PC-9 (cell line): ENCODE measurements around the gene NDST1.

Experiments
- EZH2 ChIP-seq: fragments of 200-600 bp; sonication (generic); IDR thresholded peaks from 2 replicates; pipeline ENCODE4 v1.8.0; 2017; ENCODE audit warnings: antibody characterized with exemption, low read depth
- TF ChIP-seq, protein P1 (sequence below): fragments of 200-600 bp; sonication (generic); conservative IDR thresholded peaks from 2 replicates; pipeline ENCODE4 v1.6.1; 2017; ENCODE audit warnings: mixed run types, antibody characterized with exemption, mild to moderate bottlenecking, moderate library complexity

DNA sequence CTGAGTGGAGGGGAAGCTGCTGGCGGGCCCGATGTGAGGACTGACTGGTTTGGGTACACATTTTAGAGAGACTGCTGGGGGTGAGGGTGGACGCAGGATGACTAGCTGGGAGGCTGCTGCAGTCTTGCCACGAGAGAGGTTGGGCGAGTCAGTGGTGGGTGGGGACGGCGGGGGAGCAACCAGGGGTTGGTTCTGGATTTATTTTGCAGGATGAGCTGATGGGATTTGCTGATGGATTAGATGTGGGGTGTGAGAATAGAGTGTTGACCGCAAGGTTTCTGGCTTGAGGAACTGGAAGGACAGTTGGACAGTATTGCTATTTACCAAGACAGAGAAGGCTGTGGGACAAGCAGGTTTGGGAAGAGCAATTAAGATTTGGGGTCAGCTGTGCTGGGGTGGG, 5.8 kb upstream of the NDST1 start:
- TF ChIP-seq, protein P1, sequence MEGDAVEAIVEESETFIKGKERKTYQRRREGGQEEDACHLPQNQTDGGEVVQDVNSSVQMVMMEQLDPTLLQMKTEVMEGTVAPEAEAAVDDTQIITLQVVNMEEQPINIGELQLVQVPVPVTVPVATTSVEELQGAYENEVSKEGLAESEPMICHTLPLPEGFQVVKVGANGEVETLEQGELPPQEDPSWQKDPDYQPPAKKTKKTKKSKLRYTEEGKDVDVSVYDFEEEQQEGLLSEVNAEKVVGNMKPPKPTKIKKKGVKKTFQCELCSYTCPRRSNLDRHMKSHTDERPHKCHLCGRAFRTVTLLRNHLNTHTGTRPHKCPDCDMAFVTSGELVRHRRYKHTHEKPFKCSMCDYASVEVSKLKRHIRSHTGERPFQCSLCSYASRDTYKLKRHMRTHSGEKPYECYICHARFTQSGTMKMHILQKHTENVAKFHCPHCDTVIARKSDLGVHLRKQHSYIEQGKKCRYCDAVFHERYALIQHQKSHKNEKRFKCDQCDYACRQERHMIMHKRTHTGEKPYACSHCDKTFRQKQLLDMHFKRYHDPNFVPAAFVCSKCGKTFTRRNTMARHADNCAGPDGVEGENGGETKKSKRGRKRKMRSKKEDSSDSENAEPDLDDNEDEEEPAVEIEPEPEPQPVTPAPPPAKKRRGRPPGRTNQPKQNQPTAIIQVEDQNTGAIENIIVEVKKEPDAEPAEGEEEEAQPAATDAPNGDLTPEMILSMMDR: no peak
- no peak for TF ChIP-seq EZH2
